Measurements from ENCODE around the gene SENP7.

GRCh38 chr3:101325393-101326134 is 187.4 kb downstream of the SENP7 start:
- TF ChIP-seq CTCF (IDR thresholded peaks at IDR 0.05; ENCODE audit: low read depth, low read length) (no peak), EZH2phosphoT487 (IDR thresholded peaks at IDR 0.05; ENCODE audit: low read depth) (no peak)
